Gastrocnemius medialis (tissue), 4 donors: Measurements from ENCODE around the gene WDR45B.

Source experiments
- POLR2A ChIP-seq, 2 donors: fragments of 450-650 bp; IDR thresholded peaks; one replicate each; pipeline ENCODE4 v1.6.1; 2017; ENCODE audit warnings: antibody characterized with exemption in 2 of 2, mild to moderate bottlenecking in 2 of 2, moderate library complexity in 2 of 2
- TF ChIP-seq, protein P1 (sequence below), 5 experiments: fragments of 450-650 bp in 3 of 5; fragments of 200-600 bp in 2 of 5; sonication (generic) in 2 of 5; IDR thresholded peaks in 4 of 5; conservative IDR thresholded peaks in 1 of 5; 1 replicate in 4 of 5; 2 replicates in 1 of 5; pipeline ENCODE4 v1.5.1; 2016 to 2019; ENCODE audit warnings: antibody characterized with exemption in 5 of 5, mild to moderate bottlenecking in 3 of 5, moderate library complexity in 3 of 5

- TF ChIP-seq, protein P1, sequence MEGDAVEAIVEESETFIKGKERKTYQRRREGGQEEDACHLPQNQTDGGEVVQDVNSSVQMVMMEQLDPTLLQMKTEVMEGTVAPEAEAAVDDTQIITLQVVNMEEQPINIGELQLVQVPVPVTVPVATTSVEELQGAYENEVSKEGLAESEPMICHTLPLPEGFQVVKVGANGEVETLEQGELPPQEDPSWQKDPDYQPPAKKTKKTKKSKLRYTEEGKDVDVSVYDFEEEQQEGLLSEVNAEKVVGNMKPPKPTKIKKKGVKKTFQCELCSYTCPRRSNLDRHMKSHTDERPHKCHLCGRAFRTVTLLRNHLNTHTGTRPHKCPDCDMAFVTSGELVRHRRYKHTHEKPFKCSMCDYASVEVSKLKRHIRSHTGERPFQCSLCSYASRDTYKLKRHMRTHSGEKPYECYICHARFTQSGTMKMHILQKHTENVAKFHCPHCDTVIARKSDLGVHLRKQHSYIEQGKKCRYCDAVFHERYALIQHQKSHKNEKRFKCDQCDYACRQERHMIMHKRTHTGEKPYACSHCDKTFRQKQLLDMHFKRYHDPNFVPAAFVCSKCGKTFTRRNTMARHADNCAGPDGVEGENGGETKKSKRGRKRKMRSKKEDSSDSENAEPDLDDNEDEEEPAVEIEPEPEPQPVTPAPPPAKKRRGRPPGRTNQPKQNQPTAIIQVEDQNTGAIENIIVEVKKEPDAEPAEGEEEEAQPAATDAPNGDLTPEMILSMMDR (IDR thresholded peaks at IDR 0.05 in 4 of 5, conservative IDR thresholded peaks at IDR 0.05 in 1 of 5), result no peak
- no peak for TF ChIP-seq POLR2A (IDR thresholded peaks at IDR 0.05)
Observed at GRCh38 chr17:82665217-82665616, 17.0 kb upstream of the WDR45B start.
